Fibroblast of the aortic adventitia (primary cell): ENCODE measurements around the gene EPHB1. TPM values are rescaled to one million over a fixed set of nuclear protein-coding genes. Genes with fewer than 3 reads are reported as not detected.

Experiments used
- DNase-seq: peaks from one replicate; pipeline ENCODE4 v3.0.0-alpha.2; 2010; ENCODE audit warnings: low read depth
- H3K4me3 ChIP-seq: 2 replicates; pipeline ENCODE4 v1.5.1; 2011; ENCODE audit warnings: low read depth, mild to moderate bottlenecking, control low read depth, low read length, moderate library complexity
- total RNA-seq: library from RNA; depleted of rRNA; stranded (reverse); fragments of >200 nt; gene quantifications from 2 replicates; pipeline ENCODE4 v1.2.3, GENCODE V29; 2012; ENCODE audit warnings: low replicate concordance
- TF ChIP-seq, protein P1 (sequence below): IDR thresholded peaks from 2 replicates; pipeline ENCODE4 v1.5.1; 2011; ENCODE audit warnings: mild to moderate bottlenecking, low read length, control low read depth, inconsistent platforms; ENCODE audit not compliant: insufficient read depth

Gene EPHB1
- total RNA-seq, 1 donor: 1.2 TPM

- TF ChIP-seq, protein P1, sequence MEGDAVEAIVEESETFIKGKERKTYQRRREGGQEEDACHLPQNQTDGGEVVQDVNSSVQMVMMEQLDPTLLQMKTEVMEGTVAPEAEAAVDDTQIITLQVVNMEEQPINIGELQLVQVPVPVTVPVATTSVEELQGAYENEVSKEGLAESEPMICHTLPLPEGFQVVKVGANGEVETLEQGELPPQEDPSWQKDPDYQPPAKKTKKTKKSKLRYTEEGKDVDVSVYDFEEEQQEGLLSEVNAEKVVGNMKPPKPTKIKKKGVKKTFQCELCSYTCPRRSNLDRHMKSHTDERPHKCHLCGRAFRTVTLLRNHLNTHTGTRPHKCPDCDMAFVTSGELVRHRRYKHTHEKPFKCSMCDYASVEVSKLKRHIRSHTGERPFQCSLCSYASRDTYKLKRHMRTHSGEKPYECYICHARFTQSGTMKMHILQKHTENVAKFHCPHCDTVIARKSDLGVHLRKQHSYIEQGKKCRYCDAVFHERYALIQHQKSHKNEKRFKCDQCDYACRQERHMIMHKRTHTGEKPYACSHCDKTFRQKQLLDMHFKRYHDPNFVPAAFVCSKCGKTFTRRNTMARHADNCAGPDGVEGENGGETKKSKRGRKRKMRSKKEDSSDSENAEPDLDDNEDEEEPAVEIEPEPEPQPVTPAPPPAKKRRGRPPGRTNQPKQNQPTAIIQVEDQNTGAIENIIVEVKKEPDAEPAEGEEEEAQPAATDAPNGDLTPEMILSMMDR: no peak
- no peak overlapping the region for H3K4me3 ChIP-seq
- DNase-seq: no peak
Measured at GRCh38 chr3:134898181-134898754, 103.2 kb downstream of the EPHB1 start.

- no peak for DNase-seq
- no peak overlapping the region for H3K4me3 ChIP-seq
- TF ChIP-seq, protein P1: no peak
Measured at GRCh38 chr3:134899786-134900185, 104.7 kb downstream of the EPHB1 start.

DNA sequence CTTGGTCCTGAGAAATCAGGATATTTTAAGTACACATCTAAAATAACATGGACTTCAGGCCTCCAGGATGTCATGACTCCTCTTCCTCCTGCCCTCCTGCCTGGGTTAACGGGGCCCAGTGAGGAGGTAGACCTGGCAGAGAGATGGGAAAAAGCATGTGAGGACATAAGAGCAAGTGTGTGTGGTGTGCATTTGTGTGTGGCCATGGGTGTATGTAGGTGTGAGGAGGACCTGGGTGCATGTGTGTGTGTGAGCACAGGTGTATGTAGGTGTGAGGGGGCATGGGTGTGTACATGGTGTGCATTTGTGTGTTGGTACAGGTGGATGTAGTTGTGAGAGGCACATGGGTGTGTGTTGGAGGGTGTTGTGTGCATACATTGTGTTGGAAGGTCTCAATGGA is 105.4 kb downstream of the EPHB1 start:
- TF ChIP-seq, protein P1: no peak
- H3K4me3 ChIP-seq: no peak overlapping the region
- no peak for DNase-seq

DNA sequence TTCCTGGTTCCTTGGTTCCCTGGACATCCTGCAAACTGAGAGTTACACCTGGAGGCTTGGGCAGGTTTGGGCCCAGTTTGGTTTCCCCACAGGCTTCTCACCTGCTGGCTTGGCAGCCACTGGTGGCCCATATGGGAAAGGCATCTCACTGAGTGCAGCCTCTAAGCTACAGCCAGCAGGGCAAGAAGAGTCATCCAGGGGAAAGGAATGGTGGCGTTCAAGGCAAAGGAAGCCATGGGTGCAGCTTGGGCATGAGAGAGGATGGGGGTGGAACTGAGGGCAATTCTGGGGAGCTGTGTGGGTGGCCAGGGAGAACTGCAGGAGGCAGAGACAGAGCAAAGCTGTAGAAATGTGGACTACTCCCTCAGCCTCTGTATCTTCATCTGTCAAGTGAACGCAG is 106.4 kb downstream of the EPHB1 start:
- no peak overlapping the region for H3K4me3 ChIP-seq
- TF ChIP-seq, protein P1: no peak
- no peak for DNase-seq

GRCh38 chr3:134903837-134904236 is 108.8 kb downstream of the EPHB1 start:
- no peak overlapping the region for H3K4me3 ChIP-seq
- DNase-seq: no peak
- TF ChIP-seq, protein P1: no peak

DNA sequence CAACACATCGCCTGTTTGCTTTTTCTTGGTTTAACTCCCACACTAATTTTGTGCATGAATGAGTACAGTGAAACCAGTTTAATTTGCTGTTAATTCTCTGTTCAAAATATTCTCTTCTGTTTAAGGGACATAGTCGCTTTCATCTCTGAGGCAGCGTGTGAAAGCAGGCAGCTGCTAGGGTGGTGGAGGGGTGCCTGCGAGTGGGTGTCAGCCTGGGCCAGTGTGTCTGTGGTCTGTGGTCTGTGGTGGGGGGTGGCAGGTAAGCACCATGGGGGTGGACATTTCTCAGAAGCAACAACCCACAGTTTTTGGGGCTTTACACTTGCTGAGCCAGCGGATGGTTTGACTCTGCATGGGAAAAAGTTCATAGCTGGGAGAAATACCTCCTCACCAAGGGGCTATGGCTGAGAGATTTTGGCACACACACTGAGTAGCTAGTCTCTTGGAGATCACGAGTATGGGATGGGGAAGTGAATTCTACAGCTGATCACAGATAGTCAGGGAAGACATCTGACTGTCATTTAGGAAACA is 109.2 kb downstream of the EPHB1 start:
- DNase-seq: no peak
- no peak overlapping the region for H3K4me3 ChIP-seq
- TF ChIP-seq, protein P1: no peak
